HepG2 (cell line): ENCODE measurements around the gene HOXC12. TPM values are rescaled to one million over a fixed set of nuclear protein-coding genes. Genes with fewer than 3 reads are reported as not detected.

ENCODE experiments used
- ATAC-seq: fragments of 200-7000 bp; cut with Tn5 transposase; 3 replicates; pipeline ENCODE4 v1.9.1; 2020; ENCODE audit warnings: mild to moderate bottlenecking, moderate library complexity
- BruUV-seq: library from RNA; stranded (reverse); fragments of 400-500 nt; replicated peaks from 2 replicates; lab custom pipeline; 2021; lab: Mats Ljungman, UMichigan
- CTCF ChIA-PET: fragments of 300-600 bp; formaldehyde crosslinking; extraction: SDS; loops from one replicate; lab custom pipeline; 2021; ENCODE audit warnings: low total read pairs, inconsistent platforms, low intra/inter-chr PET ratio; lab: Yijun Ruan, JAX
- POLR2A ChIA-PET: fragments of 350-600 bp; sonication (Branson Sonifier 250); formaldehyde crosslinking; loops from one replicate; lab custom pipeline; 2020; ENCODE audit warnings: antibody characterized with exemption, inconsistent platforms; lab: Yijun Ruan, JAX
- DNase-seq: peaks from one replicate; pipeline ENCODE4 v3.0.0-alpha.2; 2015; ENCODE audit warnings: low spot score
- FAIRE-seq: peaks from 3 replicates; lab custom pipeline; 2011; peaks lifted over from hg19 to GRCh38; lab: Jason Lieb, UNC
- H2AFZ ChIP-seq: one replicate; pipeline ENCODE4 v1.6.1; 2011; ENCODE audit warnings: low read length, inconsistent platforms
- H3K27ac ChIP-seq: fragments of 300-600 bp; 3 replicates; pipeline ENCODE4 v1.8.0; 2011; ENCODE audit warnings: mixed run types, mild to moderate bottlenecking, mixed read lengths, low read length, inconsistent platforms; ENCODE audit not compliant: insufficient read depth; ENCODE audit errors: extremely low read length
- H3K27me3 ChIP-seq, 2 experiments: fragments of 200-600 bp in 1 of 2; 2 replicates in 1 of 2; 3 replicates in 1 of 2; pipeline versions ENCODE4 v1.6.0 to v1.8.0; 2011; ENCODE audit warnings: low read length in 2 of 2, mild to moderate bottlenecking in 2 of 2, moderate library complexity in 2 of 2, inconsistent platforms in 1 of 2; ENCODE audit not compliant: insufficient read depth in 2 of 2, control insufficient read depth in 1 of 2
- H3K36me3 ChIP-seq, 2 experiments: fragments of 200-600 bp in 1 of 2; replicated peaks in 1 of 2; 2 replicates in 1 of 2; 3 replicates in 1 of 2; pipeline versions ENCODE4 v1.5.1 to v1.8.0; 2011; ENCODE audit warnings: low read length in 2 of 2, inconsistent platforms in 1 of 2; ENCODE audit not compliant: insufficient read depth in 2 of 2, control insufficient read depth in 1 of 2
- H3K4me1 ChIP-seq: 2 replicates; pipeline ENCODE4 v1.5.1; 2012; ENCODE audit warnings: low read length, inconsistent platforms; ENCODE audit not compliant: insufficient read depth
- H3K4me2 ChIP-seq: 2 replicates; pipeline ENCODE4 v1.6.0; 2011; ENCODE audit warnings: low read depth, low read length, inconsistent platforms
- H3K4me3 ChIP-seq, 3 experiments: fragments of 200-600 bp in 1 of 3; sonication (generic), shearing (Covaris generic) in 1 of 3; replicated peaks in 1 of 3; 2 replicates each; pipeline ENCODE4 v1.5.1; 2011 to 2016; ENCODE audit warnings: low read length in 3 of 3, inconsistent platforms in 2 of 3, low read depth in 2 of 3, mild to moderate bottlenecking in 2 of 3, control low read depth in 1 of 3, mixed read lengths in 1 of 3; ENCODE audit not compliant: insufficient read depth in 1 of 3
- H3K79me2 ChIP-seq: one replicate; pipeline ENCODE4 v1.6.1; 2011; ENCODE audit warnings: low read length, inconsistent platforms; ENCODE audit not compliant: insufficient read depth
- H3K9ac ChIP-seq: 2 replicates; pipeline ENCODE4 v1.6.0; 2011; ENCODE audit warnings: mild to moderate bottlenecking, low read depth, low read length, inconsistent platforms; ENCODE audit not compliant: insufficient read depth
- H3K9me3 ChIP-seq: 2 replicates; pipeline ENCODE4 v1.5.1; 2012; ENCODE audit warnings: mild to moderate bottlenecking, low read length
- H4K20me1 ChIP-seq: 2 replicates; pipeline ENCODE4 v1.6.0; 2011; ENCODE audit warnings: inconsistent platforms, mild to moderate bottlenecking, low read length, moderate library complexity; ENCODE audit not compliant: insufficient read depth
- CBFB ChIP-seq: sonication (generic); formaldehyde crosslinking; IDR thresholded peaks from 2 replicates; pipeline ENCODE4 v1.4.0; 2020; ENCODE audit warnings: missing genetic modification reagents
- E2F2 ChIP-seq: sonication (generic); formaldehyde crosslinking; IDR thresholded peaks from 2 replicates; pipeline ENCODE4 v1.4.0; 2020; ENCODE audit warnings: missing genetic modification reagents, borderline replicate concordance
- HOXD1 ChIP-seq: sonication (generic); formaldehyde crosslinking; IDR thresholded peaks from 2 replicates; pipeline ENCODE4 v1.5.0; 2020; ENCODE audit warnings: missing genetic modification reagents
- RNF219 ChIP-seq: sonication (generic); formaldehyde crosslinking; IDR thresholded peaks from 2 replicates; pipeline ENCODE4 v1.5.0; 2020; ENCODE audit warnings: mild to moderate bottlenecking, missing genetic modification reagents
- ZBTB33 ChIP-seq: sonication (generic); formaldehyde crosslinking; IDR thresholded peaks from 2 replicates; pipeline ENCODE4 v1.4.0; 2020; ENCODE audit warnings: missing genetic modification reagents
- ZBTB34 ChIP-seq: sonication (generic); formaldehyde crosslinking; IDR thresholded peaks from 2 replicates; pipeline ENCODE4 v1.8.0; 2022; ENCODE audit warnings: mild to moderate bottlenecking, missing genetic modification reagents
- ZHX1 ChIP-seq: sonication (generic); formaldehyde crosslinking; IDR thresholded peaks from 2 replicates; pipeline ENCODE4 v1.8.1; 2022; ENCODE audit warnings: low read depth, mild to moderate bottlenecking, missing genetic modification reagents
- ZNF3 ChIP-seq: IDR thresholded peaks from 2 replicates; pipeline ENCODE4 v1.7.0; 2017; ENCODE audit warnings: inconsistent platforms
- ZNF382 ChIP-seq: sonication (generic); formaldehyde crosslinking; IDR thresholded peaks from 2 replicates; pipeline ENCODE4 v1.5.0; 2020; ENCODE audit warnings: missing genetic modification reagents, mild to moderate bottlenecking, borderline replicate concordance
- ZNF432 ChIP-seq: sonication (generic); formaldehyde crosslinking; IDR thresholded peaks from 2 replicates; pipeline ENCODE4 v1.5.0; 2020; ENCODE audit warnings: missing genetic modification reagents, mild to moderate bottlenecking, borderline replicate concordance
- ZNF781 ChIP-seq: sonication (generic); formaldehyde crosslinking; IDR thresholded peaks from 2 replicates; pipeline ENCODE4 v1.5.1; 2020; ENCODE audit warnings: borderline replicate concordance, mild to moderate bottlenecking, missing genetic modification reagents; ENCODE audit errors: not compliant biosample characterization
- ZNF841 ChIP-seq: sonication (generic); formaldehyde crosslinking; IDR thresholded peaks from 2 replicates; pipeline ENCODE4 v1.8.1; 2023; ENCODE audit warnings: missing genetic modification reagents, borderline replicate concordance
- ZSCAN25 ChIP-seq: sonication (generic); formaldehyde crosslinking; IDR thresholded peaks from 2 replicates; pipeline ENCODE4 v1.8.0; 2022; ENCODE audit warnings: mild to moderate bottlenecking, missing genetic modification reagents
- WGBS: methylation state at CpG from one replicate; pipeline ENCODE4 v1.1.6; 2017; ENCODE audit warnings: low lambda C conversion rate; 5-methylcytosine and 5-hydroxymethylcytosine counted together
- in situ Hi-C: cut with HindIII; loops from 2 replicates; pipeline ENCODE4 v1.10.0; 2017; ENCODE audit warnings: low pct_unique_long_range_greater_than_20kb; ENCODE audit not compliant: extremely low pct_ligation_motif_present
- intact Hi-C: fragments of 100-400 bp; cut with micrococcal nuclease; formaldehyde crosslinking; loops from one replicate; pipeline ENCODE4 v1.10.0; 2022; ENCODE audit not compliant: unreplicated experiment
- polyA plus RNA-seq, 8 experiments: library from polyadenylated mRNA; depleted of rRNA in 3 of 8; stranded (reverse) in 7 of 8; unstranded in 1 of 8; fragments of >200 nt; fragmentation: Illumina TruSeq in 4 of 8; extraction: Trizol in 4 of 8; gene quantifications; 2 replicates each; pipeline versions ENCODE4 v1.2.1 to v1.2.3, GENCODE V29; 2011 to 2016; ENCODE audit warnings: low read depth in 4 of 8, missing spikeins in 1 of 8, mixed read lengths in 1 of 8; ENCODE audit not compliant: insufficient read depth in 1 of 8
- total RNA-seq, 5 experiments: library from RNA; depleted of rRNA; stranded (reverse); fragments of >200 nt; fragmentation: Illumina TruSeq; extraction: Trizol; gene quantifications; 2 replicates each; pipeline ENCODE4 v1.2.3, GENCODE V29; 2016; ENCODE audit warnings: low read depth in 1 of 5

Gene HOXC12
- total and polyA plus RNA-seq, 2 of the 13 experiments (the other 11 are each of a cell fraction or from before 2014, with no cell fraction given): not detected

- no peak overlapping the region for H3K27ac ChIP-seq
- no TSS peak for BruUV-seq
- no peak overlapping the region for H3K4me2 ChIP-seq
- no peak for FAIRE-seq
- no peaks in the 10 kb centered on the region for H4K20me1 ChIP-seq
- H2AFZ ChIP-seq: no peak overlapping the region
- CTCF ChIA-PET: no interaction called here
- TF ChIP-seq ZBTB33 (CRISPR knock-in tag) (no peak), ZNF382 (CRISPR knock-in tag) (no peak), CBFB (no peak), ZNF841 (CRISPR knock-in tag) (no peak), ZBTB34 (no peak), ZSCAN25 (CRISPR knock-in tag) (no peak), ZNF781 (CRISPR knock-in tag) (no peak), ZNF3 (CRISPR knock-in tag) (no peak), HOXD1 (CRISPR knock-in tag) (no peak), ZHX1 (CRISPR knock-in tag) (no peak), E2F2 (CRISPR knock-in tag) (no peak), ZNF432 (no peak), RNF219 (CRISPR knock-in tag) (no peak)
- TF ChIP-seq, all 625 proteins: peak for 0
- Histone ChIP-seq H3K27me3 (peaks cover 14 to 95% of the 10 kb centered on the region in 2 experiments), H3K4me3 (no peak overlapping the region), H3K9ac (no peak overlapping the region), H3K9me3 (no peaks in the 10 kb centered on the region), H3K79me2 (no peaks in the 10 kb centered on the region), H3K36me3 (no peaks in the 10 kb centered on the region), H3K4me1 (peaks cover 14% of the 10 kb centered on the region)
- POLR2A ChIA-PET: no interaction called here
- in situ Hi-C loops (no loop called here), intact Hi-C loops (no loop called here)
- ATAC-seq: no peak
- no peak for DNase-seq
- 62% methylated on average over 9 of the region's 9 CpGs for WGBS
Observed at GRCh38 chr12:53972152-53972702, 17.5 kb downstream of the HOXC12 start.
